ENCODE measurements around the gene RABAC1. TPM values are rescaled to one million over a fixed set of nuclear protein-coding genes. Genes with fewer than 3 reads are reported as not detected.

RABAC1 gene
- polyA plus RNA-seq, 1 donor from 2014 or later, result 290 TPM

- TF ChIP-seq, protein P1, sequence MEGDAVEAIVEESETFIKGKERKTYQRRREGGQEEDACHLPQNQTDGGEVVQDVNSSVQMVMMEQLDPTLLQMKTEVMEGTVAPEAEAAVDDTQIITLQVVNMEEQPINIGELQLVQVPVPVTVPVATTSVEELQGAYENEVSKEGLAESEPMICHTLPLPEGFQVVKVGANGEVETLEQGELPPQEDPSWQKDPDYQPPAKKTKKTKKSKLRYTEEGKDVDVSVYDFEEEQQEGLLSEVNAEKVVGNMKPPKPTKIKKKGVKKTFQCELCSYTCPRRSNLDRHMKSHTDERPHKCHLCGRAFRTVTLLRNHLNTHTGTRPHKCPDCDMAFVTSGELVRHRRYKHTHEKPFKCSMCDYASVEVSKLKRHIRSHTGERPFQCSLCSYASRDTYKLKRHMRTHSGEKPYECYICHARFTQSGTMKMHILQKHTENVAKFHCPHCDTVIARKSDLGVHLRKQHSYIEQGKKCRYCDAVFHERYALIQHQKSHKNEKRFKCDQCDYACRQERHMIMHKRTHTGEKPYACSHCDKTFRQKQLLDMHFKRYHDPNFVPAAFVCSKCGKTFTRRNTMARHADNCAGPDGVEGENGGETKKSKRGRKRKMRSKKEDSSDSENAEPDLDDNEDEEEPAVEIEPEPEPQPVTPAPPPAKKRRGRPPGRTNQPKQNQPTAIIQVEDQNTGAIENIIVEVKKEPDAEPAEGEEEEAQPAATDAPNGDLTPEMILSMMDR (IDR thresholded peaks at IDR 0.05; ENCODE audit: poor library complexity, severe bottlenecking), result no peak
- no peak for TF ChIP-seq SMC3 (conservative IDR thresholded peaks at IDR 0.05; ENCODE audit: poor library complexity)
Observed at GRCh38 chr19:41941410-41942202, 17.5 kb downstream of the RABAC1 start.

GRCh38 chr19:41940731-41941409 lies 18.3 kb downstream of the RABAC1 start:
- TF ChIP-seq MXI1 (conservative IDR thresholded peaks at IDR 0.05; ENCODE audit: poor library complexity, severe bottlenecking) (no peak), RAD21 (conservative IDR thresholded peaks at IDR 0.05) (no peak), EP300 (conservative IDR thresholded peaks at IDR 0.05; ENCODE audit: poor library complexity, severe bottlenecking) (no peak), POLR2AphosphoS5 (IDR thresholded peaks at IDR 0.05) (no peak), SMC3 (conservative IDR thresholded peaks at IDR 0.05; ENCODE audit: poor library complexity) (no peak), REST (IDR thresholded peaks at IDR 0.05; ENCODE audit: borderline replicate concordance) (no peak), TAF1 (IDR thresholded peaks at IDR 0.05; ENCODE audit: low read depth) (no peak), EZH2 (IDR thresholded peaks at IDR 0.05; ENCODE audit: borderline replicate concordance, insufficient read depth, low read length, poor library complexity, severe bottlenecking) (no peak)
- TF ChIP-seq, protein P1 (IDR thresholded peaks at IDR 0.05; ENCODE audit: poor library complexity, severe bottlenecking), result no peak
- H3K79me2 ChIP-seq (replicated peaks; ENCODE audit: insufficient read depth, low read length), result no peaks in the 10 kb centered on the region
- H3K9ac ChIP-seq (ENCODE audit: low read length), result no peak overlapping the region
- H3K36me3 ChIP-seq (ENCODE audit: insufficient read depth, low read length), result no peaks in the 10 kb centered on the region
- no peaks in the 10 kb centered on the region for H3K9me2 ChIP-seq (ENCODE audit: insufficient read depth, low read length)
- H2AFZ ChIP-seq (ENCODE audit: low read depth, low read length), result no peak overlapping the region
- no peaks in the 10 kb centered on the region for H4K20me1 ChIP-seq (ENCODE audit: insufficient read depth)
- peaks cover 36% of the 10 kb centered on the region for H3K27me3 ChIP-seq (ENCODE audit: insufficient read depth, low read depth, low read length)
- no peak overlapping the region for H3K4me2 ChIP-seq (ENCODE audit: low read length)
- no peaks in the 10 kb centered on the region for H3K9me3 ChIP-seq (ENCODE audit: low read length)
- peak overlapping the region; percentile 54 for H3K4me3 ChIP-seq (ENCODE audit: low read length)
- no peaks in the 10 kb centered on the region for H3F3A ChIP-seq (ENCODE audit: insufficient read depth, low read length, poor library complexity, severe bottlenecking)
- H3K27ac ChIP-seq (ENCODE audit: low read length), result no peak overlapping the region

More at GRCh38 chr19:41941410-41942202, 17.5 kb downstream of the RABAC1 start:
- no peaks in the 10 kb centered on the region for H3F3A ChIP-seq (ENCODE audit: insufficient read depth, low read length, poor library complexity, severe bottlenecking)
- no peak overlapping the region for H3K4me3 ChIP-seq (ENCODE audit: low read length)
- H2AFZ ChIP-seq (ENCODE audit: low read depth, low read length), result no peak overlapping the region
- no peaks in the 10 kb centered on the region for H3K36me3 ChIP-seq (ENCODE audit: insufficient read depth, low read length)
- no peaks in the 10 kb centered on the region for H3K9me3 ChIP-seq (ENCODE audit: low read length)
- H3K4me2 ChIP-seq (ENCODE audit: low read length), result no peak overlapping the region
- no peak overlapping the region for H3K9ac ChIP-seq (ENCODE audit: low read length)
- H3K79me2 ChIP-seq (replicated peaks; ENCODE audit: insufficient read depth, low read length), result no peaks in the 10 kb centered on the region
- no peak overlapping the region for H3K27ac ChIP-seq (ENCODE audit: low read length)
- no peaks in the 10 kb centered on the region for H3K9me2 ChIP-seq (ENCODE audit: insufficient read depth, low read length)
- H3K27me3 ChIP-seq (ENCODE audit: insufficient read depth, low read depth, low read length), result peaks cover 29% of the 10 kb centered on the region
- H4K20me1 ChIP-seq (ENCODE audit: insufficient read depth), result no peaks in the 10 kb centered on the region
